GM18867 (cell line): ENCODE data around the gene LARGE1.

Experiments
- ATAC-seq: cut with Tn5 transposase; IDR thresholded peaks from one replicate; pipeline ENCODE4 v1.9.1; 2021; ENCODE audit warnings: mild to moderate bottlenecking, moderate library complexity; ENCODE audit not compliant: unreplicated experiment

LARGE1 gene

DNA sequence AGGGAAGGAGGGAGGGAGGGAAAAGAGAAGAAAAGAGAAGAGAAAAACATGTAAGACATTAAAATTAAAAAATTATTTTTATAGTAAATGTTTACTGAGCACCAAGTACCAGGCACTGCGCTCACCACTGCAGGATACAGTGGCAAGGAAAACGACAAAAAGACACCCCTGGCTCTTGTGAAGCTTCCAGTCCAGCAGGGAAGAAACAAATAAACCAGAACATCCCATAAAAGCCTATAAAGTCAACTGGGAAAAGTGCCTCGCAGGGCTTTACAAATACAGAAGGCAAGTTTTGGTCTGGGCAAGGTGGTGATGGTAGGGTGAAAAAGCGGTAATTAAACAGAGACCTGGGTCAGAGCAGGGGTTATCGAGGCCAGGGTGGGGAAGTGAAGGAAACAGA, 33.6 kb downstream of the LARGE1 start:
- ATAC-seq, result no peak

- no peak for ATAC-seq
Measured at GRCh38 chr22:33884829-33885228, 35.4 kb downstream of the LARGE1 start.

DNA sequence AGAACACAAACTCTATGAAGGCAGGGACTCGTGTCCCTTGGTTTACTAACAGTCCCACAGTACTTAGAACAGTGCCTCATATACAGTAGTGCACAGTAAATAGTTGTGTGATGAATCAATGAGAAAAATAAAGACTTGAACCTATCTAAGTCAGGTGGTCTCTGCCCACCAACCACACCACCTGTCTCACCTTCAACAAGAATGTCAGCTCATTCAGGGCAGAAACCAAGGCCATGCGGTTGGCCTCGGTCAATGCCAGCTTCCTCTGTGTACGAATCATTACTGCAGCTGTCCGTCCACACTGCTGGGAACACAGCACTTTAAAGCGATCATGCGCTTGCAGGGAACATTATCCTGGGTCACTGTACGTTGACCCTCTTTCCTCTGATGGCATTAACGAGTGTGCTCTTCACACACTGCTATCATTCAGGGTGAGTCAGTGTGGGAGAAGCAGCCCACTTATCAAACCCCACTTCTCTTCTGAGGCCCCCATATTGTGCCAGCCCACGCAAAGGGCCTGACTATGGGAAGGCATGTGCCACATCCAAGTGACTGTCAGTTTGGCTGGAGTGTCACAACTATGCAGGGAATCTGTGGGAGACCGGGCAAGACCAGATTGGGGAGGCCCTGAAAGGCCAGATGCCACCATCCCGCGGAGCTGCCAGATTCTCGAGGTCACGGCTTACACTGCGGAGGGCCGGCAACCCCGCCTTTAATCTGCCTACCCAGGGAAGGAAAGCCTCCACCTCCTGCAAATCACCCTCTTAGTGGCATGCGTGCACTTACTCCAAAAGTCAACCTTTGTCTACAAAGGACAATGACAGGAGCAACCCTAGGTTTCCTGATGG, 36.1 kb downstream of the LARGE1 start:
- no peak for ATAC-seq

DNA sequence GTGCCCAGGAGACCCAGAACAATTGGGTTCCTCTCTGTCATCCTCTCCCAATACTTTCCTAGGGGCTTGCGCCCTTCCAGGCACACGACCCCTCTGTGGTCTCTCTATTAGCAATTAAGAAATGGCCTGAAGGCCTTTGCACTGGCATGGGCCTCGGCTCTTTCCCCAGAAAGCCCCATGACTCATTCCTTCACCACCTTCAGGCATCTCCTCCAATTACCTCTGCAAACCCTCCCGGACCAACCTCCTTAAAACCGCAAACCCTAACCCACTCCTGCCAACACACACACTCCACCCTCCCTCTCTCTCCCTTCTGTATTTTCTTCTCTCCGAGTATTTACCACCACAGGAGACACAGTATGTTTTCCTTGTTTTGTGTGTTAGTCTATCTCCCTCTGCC, 36.7 kb downstream of the LARGE1 start:
- no peak for ATAC-seq

DNA sequence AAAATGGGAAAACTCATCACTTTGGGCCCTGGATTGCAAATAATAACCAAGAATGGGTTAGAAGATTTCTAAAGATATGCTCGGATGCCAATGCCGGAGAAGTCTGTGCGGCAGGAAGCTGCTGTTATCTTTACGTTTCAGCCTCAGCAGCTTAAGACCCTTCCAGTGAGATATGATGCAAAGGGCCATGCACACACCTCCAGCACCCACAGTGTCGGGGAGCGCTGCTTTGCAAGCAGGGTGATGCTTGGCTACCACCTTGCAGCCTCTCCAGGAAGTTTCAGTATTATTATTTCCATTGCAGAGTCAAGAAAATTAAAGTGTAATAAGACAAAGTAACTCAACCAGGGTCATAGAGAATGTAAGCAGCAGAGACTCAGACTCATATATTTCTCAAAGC, 37.3 kb downstream of the LARGE1 start:
- ATAC-seq, result no peak

DNA sequence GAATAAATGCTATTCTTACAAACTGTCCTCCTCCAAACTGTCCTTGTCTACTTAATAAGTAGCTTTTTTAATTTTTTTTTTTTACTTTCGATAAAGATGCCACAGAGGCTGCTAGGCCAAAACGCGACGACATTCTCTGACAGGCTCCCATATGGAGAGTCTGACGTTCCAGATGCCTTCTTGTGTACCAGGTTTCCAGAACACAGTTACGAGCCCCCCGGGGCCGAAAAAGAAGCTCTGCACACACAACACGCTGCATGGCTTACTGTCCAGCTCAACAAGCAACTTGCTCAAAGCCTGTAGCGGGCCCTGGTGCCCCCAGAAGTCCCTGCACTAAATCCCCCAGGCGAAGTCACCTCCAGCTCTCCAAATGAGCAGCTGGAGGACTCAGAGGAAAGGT, 39.3 kb downstream of the LARGE1 start:
- no peak for ATAC-seq

GRCh38 chr22:33879796-33880195, 40.5 kb downstream of the LARGE1 start:
- no peak for ATAC-seq

GRCh38 chr22:33875316-33875715, 45.0 kb downstream of the LARGE1 start:
- ATAC-seq, result no peak

- ATAC-seq, result no peak
Measured at GRCh38 chr22:33874206-33874605, 46.1 kb downstream of the LARGE1 start.

DNA sequence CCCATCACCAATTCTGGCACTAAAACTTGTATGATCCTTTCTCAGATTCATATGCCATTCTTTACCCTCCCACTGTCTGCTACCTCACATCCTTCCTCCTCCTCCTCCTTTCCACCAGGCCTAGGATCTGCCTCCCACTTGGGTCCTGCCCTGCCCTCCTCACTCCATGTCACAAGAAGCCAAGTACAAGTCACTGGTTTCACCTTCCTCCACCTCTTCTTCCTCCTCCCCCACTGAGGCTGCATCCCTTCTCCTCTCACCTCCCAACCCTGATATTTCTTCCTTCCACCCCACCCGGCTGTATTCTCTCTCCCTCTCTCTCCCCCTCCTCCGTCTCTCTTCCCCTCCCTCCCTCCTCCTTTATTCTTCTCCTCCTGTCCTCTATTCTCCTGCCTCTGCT, 46.6 kb downstream of the LARGE1 start:
- ATAC-seq, result no peak

DNA sequence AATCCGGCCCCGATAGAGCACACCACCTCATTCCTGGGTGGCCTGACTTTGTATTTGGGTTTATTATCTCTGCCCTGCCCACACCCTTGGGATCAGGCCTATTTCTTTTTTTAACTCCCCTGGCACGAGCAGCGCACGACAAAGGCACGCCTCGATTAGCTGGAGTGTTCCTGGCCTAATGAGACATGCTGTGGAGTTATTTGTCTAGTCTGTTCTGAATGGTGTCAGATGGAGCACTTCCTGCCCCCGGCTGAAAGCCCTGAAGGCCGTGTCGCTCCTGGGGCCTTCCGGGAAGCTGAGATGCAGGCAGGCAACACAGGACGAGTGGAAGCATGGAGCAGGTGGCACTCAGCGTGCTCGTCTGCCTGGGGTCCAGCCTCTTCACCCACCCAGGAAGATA, 47.1 kb downstream of the LARGE1 start:
- no peak for ATAC-seq

DNA sequence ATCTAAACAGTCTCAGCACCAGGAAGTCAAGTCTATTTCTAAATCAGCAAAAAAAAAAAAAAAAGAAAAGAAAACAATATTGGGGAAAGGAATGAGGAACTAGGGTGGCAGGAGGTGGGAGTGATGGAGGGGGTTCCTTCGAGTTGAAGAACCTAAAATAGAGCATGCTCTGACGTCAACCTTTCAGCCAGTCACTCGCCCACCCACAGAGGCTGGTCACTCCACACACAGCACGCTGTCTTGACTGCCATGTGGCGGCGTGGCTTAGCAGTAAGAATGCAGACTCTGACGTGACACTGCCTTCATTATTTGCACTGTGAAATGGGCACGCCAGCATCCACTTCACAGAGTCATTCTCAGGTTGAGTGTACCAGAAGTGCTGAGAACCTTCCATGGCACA, 48.3 kb downstream of the LARGE1 start:
- no peak for ATAC-seq

GRCh38 chr22:33869946-33870345, 50.3 kb downstream of the LARGE1 start:
- no peak for ATAC-seq

DNA sequence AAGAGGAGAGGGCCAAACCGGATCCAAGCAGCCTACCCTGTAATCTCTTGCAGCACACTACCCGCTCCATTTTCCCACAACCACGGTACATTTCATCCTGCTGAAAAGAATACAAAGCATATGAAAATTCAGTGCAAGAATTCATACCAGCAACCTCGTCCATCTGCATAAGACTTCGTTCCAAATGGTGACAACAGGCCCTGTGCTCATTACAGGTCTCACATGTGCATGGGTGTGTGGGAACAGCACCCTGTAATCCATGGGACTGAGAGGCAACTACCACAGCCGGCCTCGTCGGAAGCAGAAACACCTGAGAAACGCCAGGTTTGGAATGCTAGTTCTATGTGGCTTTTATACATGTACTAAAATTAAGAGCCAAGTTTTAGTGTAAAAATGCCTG, 52.3 kb downstream of the LARGE1 start:
- ATAC-seq, result no peak

DNA sequence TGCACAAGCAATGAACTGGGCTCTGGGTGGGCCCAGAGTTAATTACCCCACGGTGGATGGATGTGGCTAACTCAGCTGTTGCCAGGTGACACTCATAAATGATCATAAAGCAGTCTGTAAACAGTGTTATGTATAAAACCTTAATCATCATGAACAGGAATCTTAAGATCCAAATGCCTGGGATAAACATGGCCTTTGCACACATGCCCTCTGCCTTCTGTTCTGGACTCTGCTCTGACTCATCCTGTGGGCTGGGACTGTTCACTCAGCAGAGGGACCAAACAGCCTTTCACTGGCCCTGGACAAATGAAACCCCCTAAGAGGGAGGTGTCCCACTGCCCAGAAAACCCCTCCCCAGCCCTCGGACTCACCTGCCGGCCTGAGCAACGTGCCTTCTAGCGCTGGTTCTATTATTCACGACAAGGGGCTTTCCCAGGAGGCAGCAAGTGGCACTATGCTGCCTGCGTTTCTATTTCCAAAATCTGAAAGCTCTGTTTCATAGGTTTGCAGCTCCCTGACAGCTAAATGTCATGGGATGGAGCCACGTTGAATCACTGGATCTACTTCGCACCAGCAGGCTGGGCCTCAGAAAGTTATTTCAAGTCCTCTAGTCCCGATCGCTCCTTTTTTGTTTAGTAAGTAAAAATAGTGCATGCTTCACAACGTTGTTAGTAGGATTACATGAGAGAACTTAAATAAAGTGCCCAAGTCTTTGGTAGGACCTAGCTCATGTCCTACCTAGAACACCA, 53.0 kb downstream of the LARGE1 start:
- ATAC-seq, result no peak

DNA sequence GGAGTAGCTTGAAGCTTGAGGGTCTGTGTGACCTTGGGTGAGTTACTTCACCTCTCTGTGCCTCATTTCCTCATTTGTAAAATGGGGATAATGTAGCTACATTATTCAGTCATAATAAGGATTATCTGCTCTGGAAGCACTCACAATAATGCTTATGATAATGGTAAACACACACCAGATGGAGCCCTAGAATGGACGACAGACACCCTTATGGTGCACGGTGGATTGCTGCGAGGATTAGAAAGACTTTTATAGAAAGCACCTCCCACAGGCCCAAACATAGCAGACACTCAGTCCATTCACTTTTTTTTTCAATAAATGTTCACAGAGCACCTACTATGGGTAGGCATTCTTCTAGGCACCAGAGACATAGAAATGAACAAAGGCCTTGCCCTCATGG, 53.8 kb downstream of the LARGE1 start:
- ATAC-seq, result no peak

GRCh38 chr22:33865996-33866395, 54.3 kb downstream of the LARGE1 start:
- ATAC-seq, result no peak

GRCh38 chr22:33865248-33865647, 55.0 kb downstream of the LARGE1 start:
- ATAC-seq, result no peak

DNA sequence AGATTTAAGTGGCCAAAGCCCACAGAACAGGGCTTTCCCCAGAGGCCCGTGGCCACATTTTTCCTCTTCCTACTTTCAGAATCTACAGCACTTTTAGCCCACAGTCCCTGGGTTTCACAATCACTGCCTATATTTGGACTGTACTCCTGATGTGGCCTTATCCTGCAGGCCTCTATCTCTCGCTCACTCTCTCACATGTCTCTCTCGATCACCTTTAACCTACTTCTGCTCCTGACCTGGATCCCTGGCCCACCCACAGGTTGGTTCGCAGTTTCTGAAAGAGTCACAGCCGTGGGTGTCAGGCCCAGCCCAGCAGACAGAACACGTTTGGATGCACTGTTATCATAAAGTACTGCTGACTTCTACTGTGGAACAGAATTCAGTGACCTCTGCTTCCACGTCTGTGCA, 55.5 kb downstream of the LARGE1 start:
- no peak for ATAC-seq

DNA sequence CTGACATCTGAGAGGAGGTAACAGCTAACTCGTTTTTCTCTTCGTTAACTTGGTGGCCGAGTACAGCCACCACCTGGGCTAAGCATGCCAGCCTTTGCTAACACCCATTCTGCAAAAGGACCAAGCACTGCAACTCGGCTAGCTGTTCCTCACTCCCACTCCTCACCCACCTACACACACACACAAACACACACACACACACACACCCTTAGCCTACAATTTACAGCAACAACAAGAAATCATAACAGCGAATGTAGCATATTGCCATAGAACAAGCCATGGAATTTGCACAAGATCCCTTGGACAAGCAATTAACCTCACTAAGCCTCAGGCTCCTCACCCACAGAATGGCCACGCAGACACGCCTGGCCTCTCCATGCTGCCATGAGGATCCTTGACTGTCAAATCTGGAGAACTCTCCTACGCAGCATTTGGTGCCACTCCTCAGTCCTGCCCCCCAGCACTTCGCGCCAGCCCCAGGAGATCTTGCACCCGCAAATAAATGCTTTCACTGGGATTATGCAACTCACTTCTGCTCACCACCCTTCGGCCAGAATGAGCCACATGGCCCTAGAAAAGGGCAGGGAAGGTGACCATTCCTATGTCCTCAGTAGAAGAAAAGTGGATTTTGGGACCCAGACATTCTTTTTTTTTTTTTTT, 58.9 kb downstream of the LARGE1 start:
- no peak for ATAC-seq

- no peak for ATAC-seq
Measured at GRCh38 chr22:33860386-33860785, 59.9 kb downstream of the LARGE1 start.

GRCh38 chr22:33859311-33859710, 61.0 kb downstream of the LARGE1 start:
- ATAC-seq, result no peak
